Heart left ventricle (tissue), 13 donors: ENCODE data around the gene SLC9A4.

Experiments
- POLR2A ChIP-seq, 2 donors: fragments of 450-650 bp; IDR thresholded peaks; one replicate each; pipeline ENCODE4 v1.6.1; 2017; ENCODE audit warnings: antibody characterized with exemption in 2 of 2, mild to moderate bottlenecking in 2 of 2, moderate library complexity in 2 of 2
- TF ChIP-seq, protein P1 (sequence below), 12 donors: fragments of 200-600 bp; sonication (generic) in 4 of 12; IDR thresholded peaks; one replicate each; pipeline versions ENCODE4 v1.5.0 to v1.8.0; 2018 to 2022; ENCODE audit warnings: antibody characterized with exemption in 12 of 12, mild to moderate bottlenecking in 5 of 12
- donor health status: ischemic (EF 13 %, LVEDD 7.1; RV severe dilation, severe dysfunction).
- donor health status: DM: no; HTN: yes; CAD: no.
- donor health status: DM: no; HTN: no; CAD: no.
- donor health status: ischemic (EF 25% LVEDD 6.9; RV normal size, moderate dysfunction).
- donor health status: ischemic (EF 25% LVEDD 5.7; RV mildly dilated, moderate dysfunction).
- donor health status: ischemic (EF 35%, LVEDD 5.7; RV mildly dilated, moderate dysfunction).
- donor health status: nonischemic (EF 11% LVEDD 7.7; RV severe dilation, severe dysfunction).
- donor health status: DM: yes; HTN: yes; CAD: no.
- donor health status: PGD.
- donor health status: ischemic (EF 29% LVEDD 5.4; RV normal size, mild dysfunction).
- donor health status: nonischemic (EF 23%, LVEDD 6.1; RV moderate dilation, normal function).

DNA sequence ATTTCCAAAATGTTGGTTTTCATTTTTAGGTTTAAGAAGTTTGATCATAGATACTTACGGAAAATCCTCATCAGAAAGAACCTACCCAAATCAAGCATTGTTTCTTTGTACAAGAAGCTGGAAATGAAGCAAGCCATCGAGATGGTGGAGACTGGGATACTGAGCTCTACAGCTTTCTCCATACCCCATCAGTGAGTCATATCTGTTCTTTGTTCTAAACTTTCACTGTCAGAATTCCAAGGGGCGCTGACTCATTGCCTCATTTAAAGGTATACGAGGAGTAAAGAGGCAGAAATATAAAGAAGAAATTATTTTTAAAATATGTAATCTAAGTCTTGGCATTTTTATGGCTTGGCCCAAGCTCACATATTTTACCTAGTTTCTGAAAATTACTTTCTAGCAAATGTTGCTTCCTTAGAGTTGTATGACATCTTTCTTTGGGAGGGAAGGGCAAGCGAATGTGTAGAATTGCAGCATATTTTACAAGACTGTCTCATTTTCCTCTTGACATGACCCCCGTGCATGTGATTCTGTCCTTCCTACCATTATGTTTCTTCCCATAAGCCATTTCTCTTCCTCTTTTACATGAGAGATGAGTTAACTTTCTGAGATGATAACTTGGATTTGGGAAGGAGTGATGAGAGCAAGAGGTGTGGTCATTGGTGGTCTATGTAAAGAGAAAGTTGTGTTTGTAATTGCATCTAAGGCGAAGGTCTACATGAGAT, 41.2 kb downstream of the SLC9A4 start:
- TF ChIP-seq, protein P1, sequence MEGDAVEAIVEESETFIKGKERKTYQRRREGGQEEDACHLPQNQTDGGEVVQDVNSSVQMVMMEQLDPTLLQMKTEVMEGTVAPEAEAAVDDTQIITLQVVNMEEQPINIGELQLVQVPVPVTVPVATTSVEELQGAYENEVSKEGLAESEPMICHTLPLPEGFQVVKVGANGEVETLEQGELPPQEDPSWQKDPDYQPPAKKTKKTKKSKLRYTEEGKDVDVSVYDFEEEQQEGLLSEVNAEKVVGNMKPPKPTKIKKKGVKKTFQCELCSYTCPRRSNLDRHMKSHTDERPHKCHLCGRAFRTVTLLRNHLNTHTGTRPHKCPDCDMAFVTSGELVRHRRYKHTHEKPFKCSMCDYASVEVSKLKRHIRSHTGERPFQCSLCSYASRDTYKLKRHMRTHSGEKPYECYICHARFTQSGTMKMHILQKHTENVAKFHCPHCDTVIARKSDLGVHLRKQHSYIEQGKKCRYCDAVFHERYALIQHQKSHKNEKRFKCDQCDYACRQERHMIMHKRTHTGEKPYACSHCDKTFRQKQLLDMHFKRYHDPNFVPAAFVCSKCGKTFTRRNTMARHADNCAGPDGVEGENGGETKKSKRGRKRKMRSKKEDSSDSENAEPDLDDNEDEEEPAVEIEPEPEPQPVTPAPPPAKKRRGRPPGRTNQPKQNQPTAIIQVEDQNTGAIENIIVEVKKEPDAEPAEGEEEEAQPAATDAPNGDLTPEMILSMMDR (IDR thresholded peaks at IDR 0.05) = no peak
- TF ChIP-seq POLR2A (IDR thresholded peaks at IDR 0.05) = no peak
